Muscle layer of duodenum (tissue), 2 donors: ENCODE results near the gene SYNE1.
A peak's percentile ranks its signal among the peaks of the same experiment; 100 is the strongest.

Experiments used
- H3K27ac ChIP-seq: one replicate; pipeline ENCODE4 v1.7.0; 2013; ENCODE audit warnings: mild to moderate bottlenecking, low read length
- H3K27me3 ChIP-seq: one replicate; pipeline ENCODE4 v1.7.0; 2013; ENCODE audit warnings: low read depth, mild to moderate bottlenecking, control low read depth, low read length
- H3K36me3 ChIP-seq, 2 donors: one replicate each; pipeline ENCODE4 v1.7.0; 2013; ENCODE audit warnings: low read length in 2 of 2, control low read depth in 1 of 2, mild to moderate bottlenecking in 1 of 2; ENCODE audit not compliant: insufficient read depth in 2 of 2, control insufficient read depth in 1 of 2
- H3K4me1 ChIP-seq, 2 donors: one replicate each; pipeline ENCODE4 v1.7.0; 2013; ENCODE audit warnings: low read length in 2 of 2, mild to moderate bottlenecking in 2 of 2, control low read depth in 1 of 2, moderate library complexity in 1 of 2; ENCODE audit not compliant: insufficient read depth in 2 of 2, control insufficient read depth in 1 of 2
- H3K4me3 ChIP-seq, 2 donors: one replicate each; pipeline ENCODE4 v1.7.0; 2013; ENCODE audit warnings: low read length in 2 of 2, low read depth in 1 of 2, mild to moderate bottlenecking in 1 of 2
- H3K9me3 ChIP-seq, 2 donors: one replicate each; pipeline ENCODE4 v1.7.0; 2013; ENCODE audit warnings: low read length in 2 of 2, control low read depth in 1 of 2, mild to moderate bottlenecking in 1 of 2; ENCODE audit not compliant: control insufficient read depth in 1 of 2
- donor health status: healthy.

SYNE1 gene

GRCh38 chr6:152293404-152293803 is 343.8 kb downstream of the SYNE1 start:
- Histone ChIP-seq H3K27ac (no peak overlapping the region), H3K36me3 (peaks cover 35 to 40% of the 10 kb centered on the region in 2 donors)

GRCh38 chr6:152292555-152292954 is 344.6 kb downstream of the SYNE1 start:
- Histone ChIP-seq H3K4me3 (no peak overlapping the region), H3K36me3 (peaks cover 38 to 47% of the 10 kb centered on the region in 2 donors), H3K27ac (no peak overlapping the region), H3K27me3 (no peaks in the 10 kb centered on the region), H3K9me3 (no peaks in the 10 kb centered on the region), H3K4me1 (peaks cover 0 to 4% of the 10 kb centered on the region in 2 donors)

More at GRCh38 chr6:152293404-152293803, 343.8 kb downstream of the SYNE1 start:
- no peaks in the 10 kb centered on the region for H3K27me3 ChIP-seq
- no peaks in the 10 kb centered on the region for H3K9me3 ChIP-seq
- peaks cover 0 to 4% of the 10 kb centered on the region in 2 donors for H3K4me1 ChIP-seq
- H3K4me3 ChIP-seq = no peak overlapping the region

GRCh38 chr6:152290693-152291092 is 346.5 kb downstream of the SYNE1 start:
- Histone ChIP-seq H3K27ac (no peak overlapping the region), H3K4me1 (no peaks in the 10 kb centered on the region), H3K4me3 (no peak overlapping the region), H3K36me3 (peaks cover 36 to 49% of the 10 kb centered on the region in 2 donors), H3K27me3 (no peaks in the 10 kb centered on the region), H3K9me3 (no peaks in the 10 kb centered on the region)

- Histone ChIP-seq H3K27me3 (no peaks in the 10 kb centered on the region), H3K9me3 (no peaks in the 10 kb centered on the region), H3K4me1 (peaks cover 5 to 15% of the 10 kb centered on the region in 2 donors), H3K36me3 (peaks cover 23 to 49% of the 10 kb centered on the region in 2 donors), H3K27ac (no peak overlapping the region), H3K4me3 (no peak overlapping the region)
Observed at GRCh38 chr6:152277826-152278329, 359.3 kb downstream of the SYNE1 start.

- Histone ChIP-seq H3K36me3 (peaks cover 4 to 50% of the 10 kb centered on the region in 2 donors), H3K27ac (peak overlapping the region; percentile 5)
Observed at GRCh38 chr6:152273638-152274037, 363.5 kb downstream of the SYNE1 start.

GRCh38 chr6:152273002-152273401 is 364.2 kb downstream of the SYNE1 start:
- no peak overlapping the region for H3K27ac ChIP-seq
- H3K27me3 ChIP-seq = no peaks in the 10 kb centered on the region
- H3K36me3 ChIP-seq = peaks cover 4 to 48% of the 10 kb centered on the region in 2 donors
- no peaks in the 10 kb centered on the region for H3K9me3 ChIP-seq
- peaks cover 10 to 34% of the 10 kb centered on the region in 2 donors for H3K4me1 ChIP-seq
- no peak overlapping the region for H3K4me3 ChIP-seq

More at GRCh38 chr6:152273638-152274037, 363.5 kb downstream of the SYNE1 start:
- H3K9me3 ChIP-seq = no peaks in the 10 kb centered on the region
- no peaks in the 10 kb centered on the region for H3K27me3 ChIP-seq
- no peak overlapping the region for H3K4me3 ChIP-seq
- H3K4me1 ChIP-seq = peaks cover 10 to 32% of the 10 kb centered on the region in 2 donors

- Histone ChIP-seq H3K27me3 (no peaks in the 10 kb centered on the region), H3K4me1 (peaks cover 10 to 40% of the 10 kb centered on the region in 2 donors), H3K27ac (peak overlapping the region; percentile 46), H3K36me3 (peaks cover 0 to 46% of the 10 kb centered on the region in 2 donors), H3K9me3 (no peaks in the 10 kb centered on the region), H3K4me3 (no peak overlapping the region)
Observed at GRCh38 chr6:152272486-152272885, 364.7 kb downstream of the SYNE1 start.

- H3K36me3 ChIP-seq = peaks cover 0 to 43% of the 10 kb centered on the region in 2 donors
- peak overlapping the region; percentile 46 for H3K27ac ChIP-seq
- H3K9me3 ChIP-seq = no peaks in the 10 kb centered on the region
- no peaks in the 10 kb centered on the region for H3K27me3 ChIP-seq
- H3K4me3 ChIP-seq = no peak overlapping the region
- H3K4me1 ChIP-seq = peaks cover 10 to 43% of the 10 kb centered on the region in 2 donors
Observed at GRCh38 chr6:152271776-152272464, 365.2 kb downstream of the SYNE1 start.

GRCh38 chr6:152270301-152270925 is 366.7 kb downstream of the SYNE1 start:
- Histone ChIP-seq H3K27me3 (no peaks in the 10 kb centered on the region), H3K36me3 (peaks cover 0 to 32% of the 10 kb centered on the region in 2 donors), H3K27ac (no peak overlapping the region), H3K4me3 (no peak overlapping the region), H3K9me3 (no peaks in the 10 kb centered on the region), H3K4me1 (peaks cover 10 to 55% of the 10 kb centered on the region in 2 donors)

GRCh38 chr6:152268846-152269442 is 368.2 kb downstream of the SYNE1 start:
- no peak overlapping the region for H3K27ac ChIP-seq
- no peak overlapping the region for H3K4me3 ChIP-seq
- H3K36me3 ChIP-seq = peaks cover 0 to 30% of the 10 kb centered on the region in 2 donors
- H3K4me1 ChIP-seq = peaks cover 10 to 51% of the 10 kb centered on the region in 2 donors
- H3K9me3 ChIP-seq = no peaks in the 10 kb centered on the region
- no peaks in the 10 kb centered on the region for H3K27me3 ChIP-seq
